ENCODE measurements around the gene HGD.
"Not testable (repeated sequence)": the region's sequence is repeated elsewhere in the genome, so short reads cannot be mapped to it uniquely, and the experiment has no call there.

HGD gene

DNA sequence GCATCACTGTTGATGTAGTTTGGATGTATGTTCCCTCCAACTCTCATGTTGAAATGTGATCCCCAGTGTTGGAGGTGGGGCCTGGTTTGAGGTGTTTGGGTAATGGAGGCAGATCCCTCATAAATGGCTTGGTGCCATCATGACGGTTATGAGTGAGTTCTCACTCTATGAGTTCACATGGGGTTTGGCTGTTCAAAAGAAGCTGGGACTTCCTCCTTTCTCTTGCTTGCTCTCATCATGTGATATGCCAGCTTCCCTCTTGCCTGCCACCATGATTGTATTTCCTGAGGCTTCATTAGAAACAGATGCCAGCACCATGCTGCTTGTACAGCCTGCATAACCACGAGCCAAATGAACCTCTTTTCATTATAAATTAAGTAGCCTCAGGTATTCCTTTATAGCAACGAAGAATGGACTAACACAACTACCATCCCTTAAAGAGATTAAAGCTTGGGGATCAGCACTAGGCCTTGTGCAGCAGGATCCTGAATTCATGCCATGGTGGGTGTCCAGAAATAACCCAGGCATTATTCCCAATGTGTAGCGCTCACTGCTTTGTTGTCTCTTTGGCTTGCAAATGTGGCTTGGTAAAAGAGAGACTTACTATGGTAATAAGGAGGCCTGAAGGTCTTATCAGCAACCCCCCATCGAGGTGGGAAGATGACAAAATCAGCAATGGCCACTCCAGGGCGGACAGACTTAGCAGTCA, 44.0 kb downstream of the HGD start:
- no peak for DNase-seq

DNA sequence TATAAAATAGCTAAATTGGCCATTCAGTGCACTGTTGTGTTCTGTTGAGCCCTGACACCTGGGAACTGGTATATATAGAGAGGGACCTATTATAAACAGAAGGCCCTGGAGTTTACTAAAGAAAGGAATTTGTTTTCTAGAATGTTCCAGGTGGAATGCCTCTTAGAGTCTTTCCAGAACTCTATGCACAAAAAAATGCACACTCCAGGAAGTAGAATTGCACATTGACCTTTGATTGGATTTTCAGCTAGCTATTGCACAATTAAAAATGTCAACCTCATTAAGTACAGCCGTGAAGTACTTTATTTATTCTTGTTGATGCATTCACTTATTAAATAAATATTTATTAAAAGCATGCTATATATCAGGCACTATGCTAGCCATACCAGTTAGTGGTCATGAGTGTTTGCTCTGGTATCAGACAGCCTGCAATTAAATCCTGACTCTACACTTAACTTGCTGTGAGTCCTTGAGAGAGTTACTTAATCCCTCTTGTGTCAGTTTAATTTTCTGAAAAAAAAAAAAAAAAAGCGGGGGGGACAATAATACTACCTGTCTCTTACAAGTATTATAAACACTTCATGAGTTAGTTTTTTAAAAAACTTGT, 45.1 kb downstream of the HGD start:
- DNase-seq: no peak

DNA sequence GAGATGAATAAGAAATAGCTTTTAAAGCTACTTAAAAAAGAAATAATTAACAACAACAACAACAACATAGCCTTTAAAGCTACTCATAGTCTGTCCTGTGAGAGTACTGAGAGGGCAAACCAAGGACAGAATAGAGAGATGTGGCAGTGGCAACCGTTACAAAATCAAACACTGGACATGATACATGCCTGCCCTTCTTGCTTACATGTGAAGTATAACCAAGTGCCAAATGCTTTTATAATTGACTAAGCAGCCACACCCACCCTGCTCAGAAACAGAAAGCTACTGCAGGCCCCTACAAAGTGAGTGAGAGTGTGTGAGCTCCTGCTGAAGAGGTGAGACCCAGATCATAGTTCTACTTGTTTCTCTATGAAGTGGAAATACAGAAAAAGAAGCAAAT, 47.5 kb downstream of the HGD start:
- no peak for DNase-seq

DNA sequence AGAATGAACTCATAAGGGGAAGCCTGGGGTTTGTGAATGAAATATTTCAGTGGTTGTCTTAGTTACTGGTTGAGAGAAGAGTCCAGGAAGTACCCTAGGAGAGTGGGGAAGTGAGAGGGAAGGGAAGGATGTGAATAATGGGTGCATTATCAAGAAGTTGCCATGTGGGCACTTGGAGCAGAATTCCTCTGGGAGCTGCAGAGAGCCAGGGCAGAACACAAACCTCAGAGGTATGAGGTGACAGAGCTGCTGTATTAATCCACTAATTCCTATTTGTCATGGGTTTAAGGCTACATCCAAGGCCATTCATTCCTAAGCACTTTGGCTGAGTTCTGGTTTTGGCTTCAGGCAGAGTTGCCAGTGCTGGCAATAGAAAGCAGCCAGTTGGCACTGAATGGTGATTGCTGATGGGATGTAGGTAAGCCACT, 56.9 kb downstream of the HGD start:
- no peak for DNase-seq

DNA sequence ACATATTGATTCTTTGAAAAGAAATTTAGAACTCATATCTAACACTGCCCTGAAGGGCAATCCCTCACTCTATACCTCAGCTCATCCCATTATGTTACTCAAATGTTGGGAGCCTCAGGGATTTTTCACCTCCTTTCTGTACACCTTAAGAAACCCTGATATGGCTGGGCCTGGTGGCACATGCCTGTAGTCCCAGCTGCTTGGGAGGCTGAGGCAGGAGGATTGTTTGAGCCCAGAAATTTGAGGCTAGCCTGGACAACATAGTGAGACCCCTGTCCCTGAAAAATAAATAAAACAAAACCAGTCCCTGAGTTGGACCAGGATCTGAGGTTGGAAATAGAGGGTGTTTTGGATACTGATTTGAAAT, 58.3 kb downstream of the HGD start:
- no peak for DNase-seq

DNA sequence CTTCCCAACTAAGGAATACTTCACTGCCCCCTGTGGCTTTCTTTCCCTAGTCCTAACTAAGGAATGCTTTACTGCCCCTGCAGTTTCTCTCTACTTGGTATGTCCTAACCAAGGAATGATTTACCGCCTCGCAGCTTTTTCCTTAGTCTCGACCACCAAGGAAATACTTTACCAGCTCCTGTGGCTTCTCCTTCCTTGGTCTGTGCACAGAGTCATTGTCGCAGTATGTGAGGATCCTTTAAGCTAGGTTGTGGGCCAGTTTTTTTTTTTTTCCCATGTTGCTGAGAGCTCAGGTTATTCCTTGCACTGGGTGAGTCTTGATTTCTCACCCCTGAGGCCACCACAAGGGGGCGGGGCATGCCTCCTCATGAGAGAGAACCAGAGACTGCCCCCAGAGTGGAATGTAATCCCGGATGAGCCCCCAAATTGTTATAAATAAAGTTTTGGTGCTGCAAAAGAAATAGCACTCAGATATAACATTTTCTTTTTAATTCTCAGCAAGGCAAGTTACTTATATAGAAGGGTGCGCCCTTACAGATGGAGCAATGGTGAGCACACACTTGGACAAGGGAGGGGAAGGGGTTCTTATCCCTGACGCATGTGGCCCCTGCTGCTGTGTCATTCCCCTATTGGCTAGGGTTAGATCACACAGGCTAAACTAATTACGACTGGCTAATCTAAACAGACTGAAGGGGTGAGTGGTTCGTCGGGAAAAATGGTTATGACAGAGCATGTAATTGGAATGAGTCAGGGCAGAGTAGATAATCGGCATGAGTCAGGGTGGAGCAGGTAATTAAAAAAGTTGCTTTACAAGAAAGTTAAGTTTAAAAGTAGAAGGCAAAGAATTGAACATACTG, 58.9 kb downstream of the HGD start:
- DNase-seq: no peak

DNA sequence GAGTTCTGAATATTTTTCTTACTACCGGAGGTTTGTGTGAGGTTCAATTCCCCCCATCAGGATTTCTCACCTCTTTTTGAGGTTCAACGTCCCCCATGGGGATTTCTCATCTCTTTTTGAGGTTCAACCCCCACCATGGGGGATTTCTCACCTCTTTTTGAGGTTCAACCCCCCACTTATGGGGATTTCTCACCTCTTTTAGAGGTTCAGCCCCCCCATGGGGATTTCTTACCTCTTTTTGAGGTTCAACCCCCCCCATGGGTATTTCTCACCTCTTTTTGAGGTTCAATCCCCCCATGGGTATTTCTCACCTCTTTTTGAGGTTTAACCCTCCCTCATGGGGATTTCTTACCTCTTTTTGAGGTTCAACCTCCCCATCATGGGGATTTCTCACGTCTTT, 59.6 kb downstream of the HGD start:
- DNase-seq: no peak

DNA sequence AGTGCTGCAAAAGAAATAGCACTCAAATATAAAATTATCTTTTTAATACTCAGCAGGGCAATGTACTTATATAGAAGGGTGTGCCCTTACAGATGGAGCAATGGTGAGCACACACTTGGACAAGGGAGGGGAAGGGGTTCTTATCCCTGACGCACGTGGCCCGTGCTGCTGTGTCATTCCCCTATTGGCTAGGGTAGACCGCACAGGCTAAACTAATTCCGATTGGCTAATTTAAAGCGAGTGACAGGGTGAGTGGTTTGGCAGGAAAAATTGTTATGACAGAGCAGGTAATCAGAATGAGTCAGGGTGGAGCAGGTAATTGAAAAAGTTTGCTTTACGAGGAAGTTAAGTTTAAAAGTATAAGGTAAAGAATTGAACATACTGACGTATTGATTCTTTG, 65.3 kb downstream of the HGD start:
- DNase-seq: not testable (repeated sequence)

DNA sequence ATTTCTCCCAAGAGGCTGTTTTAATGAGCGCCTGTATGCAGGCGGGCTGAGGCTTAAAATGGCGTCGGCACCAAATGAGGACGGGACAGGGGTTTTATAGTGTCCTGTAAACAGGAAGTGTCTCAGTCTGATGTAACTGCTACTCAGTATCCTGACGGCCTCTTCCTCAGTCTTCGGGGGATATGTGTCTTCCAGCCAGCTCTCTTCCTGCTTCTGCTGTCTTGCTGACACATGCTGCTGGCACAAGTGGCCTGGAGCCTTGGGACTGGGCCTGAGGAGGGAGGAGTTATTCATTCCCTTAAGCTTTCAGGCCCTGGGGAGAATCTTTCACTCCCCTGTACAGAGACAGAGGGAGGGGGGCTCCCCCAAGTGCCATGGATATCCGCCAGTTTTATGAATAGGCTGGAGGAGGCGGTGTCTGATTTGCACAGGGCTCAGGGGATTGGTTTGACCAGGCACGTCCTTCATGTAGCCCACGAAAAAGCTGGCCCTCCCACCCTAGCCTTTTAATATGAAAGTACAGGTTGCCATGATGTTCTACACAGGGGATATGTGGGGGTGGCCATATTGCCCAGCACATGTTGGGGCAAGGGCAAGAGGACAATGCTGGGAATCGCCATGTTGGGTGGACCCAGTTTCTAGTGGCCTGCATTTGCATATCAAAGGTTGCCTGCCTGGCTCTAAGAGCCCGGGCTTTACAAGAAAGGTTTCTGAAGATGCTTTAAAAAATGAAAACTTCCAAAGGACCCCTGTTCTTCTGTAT, 66.0 kb downstream of the HGD start:
- no peak for DNase-seq

DNA sequence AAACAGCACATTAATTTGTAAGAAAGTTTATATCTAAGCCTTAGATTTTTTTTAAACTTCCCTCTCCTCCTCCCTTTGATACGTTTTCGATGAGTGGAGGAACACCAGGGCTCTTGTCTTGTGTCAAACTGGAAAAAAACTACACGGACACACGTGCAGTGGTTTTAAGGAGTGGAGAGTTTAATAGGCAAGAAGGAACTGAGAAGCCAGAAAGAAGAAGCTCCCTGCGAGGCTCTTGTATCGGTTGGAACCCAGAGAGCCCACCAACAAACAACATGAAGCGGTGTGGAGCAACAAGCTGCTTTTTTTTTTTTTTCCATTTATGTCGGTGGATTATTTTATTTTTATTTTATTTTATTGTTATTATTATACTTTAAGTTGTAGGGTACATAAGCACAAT, 67.3 kb downstream of the HGD start:
- DNase-seq: no peak

DNA sequence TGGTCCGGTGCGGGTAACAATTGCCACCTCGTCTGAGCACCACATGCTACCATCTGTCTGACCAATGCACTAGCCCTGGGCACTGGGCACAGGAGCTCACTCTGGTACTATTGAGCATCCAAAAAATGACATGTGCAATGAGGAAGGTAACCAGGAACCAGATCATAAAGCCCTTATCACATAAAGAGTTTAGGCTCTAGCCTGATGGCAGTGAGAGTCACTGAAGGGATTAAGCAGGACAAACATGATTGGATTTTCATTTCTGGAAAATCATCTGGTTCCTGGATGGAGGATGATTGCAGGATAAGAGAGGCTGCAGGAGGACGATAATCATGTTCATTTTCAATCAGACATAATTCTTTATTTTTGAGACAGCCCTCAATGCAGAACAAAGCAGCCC, 73.5 kb downstream of the HGD start:
- no peak for DNase-seq

DNA sequence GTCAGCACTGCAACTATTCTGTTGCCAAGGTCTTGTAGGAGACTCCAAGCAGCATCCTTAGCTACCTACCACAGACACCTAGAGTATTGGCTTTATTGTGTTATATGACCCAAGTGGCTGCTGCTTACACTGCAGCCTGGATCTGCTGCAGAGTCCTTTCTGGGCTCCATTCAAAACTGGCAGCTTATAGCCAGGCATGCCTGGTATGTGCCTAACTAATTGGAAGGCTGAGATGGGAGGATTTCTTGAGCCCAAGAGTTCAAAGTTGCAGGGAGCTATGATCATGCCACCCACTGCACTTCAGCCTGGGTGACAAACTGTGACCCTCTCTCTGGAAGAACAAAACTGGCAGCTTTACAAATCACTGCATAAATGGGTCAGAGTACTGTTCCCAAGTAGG, 77.3 kb downstream of the HGD start:
- no peak for DNase-seq

DNA sequence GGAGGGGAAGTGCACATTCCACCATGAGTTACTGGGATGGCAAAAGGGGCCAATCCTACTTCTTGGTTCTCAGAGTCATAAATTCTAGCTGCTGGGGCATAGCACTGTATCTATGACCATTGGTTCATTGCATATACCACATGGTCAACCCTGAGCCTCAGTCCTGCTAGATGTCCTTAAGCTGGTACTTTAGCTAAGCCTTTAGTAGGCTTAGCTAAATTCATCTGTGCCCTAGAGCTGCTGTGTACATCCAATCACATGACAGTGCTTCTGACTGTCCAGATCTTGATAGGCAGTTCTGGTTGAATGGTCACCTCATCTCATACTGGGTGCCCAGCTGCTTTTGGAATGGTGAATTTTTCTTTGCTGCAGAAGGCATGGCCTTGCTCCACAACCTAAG, 77.7 kb downstream of the HGD start:
- no peak for DNase-seq

DNA sequence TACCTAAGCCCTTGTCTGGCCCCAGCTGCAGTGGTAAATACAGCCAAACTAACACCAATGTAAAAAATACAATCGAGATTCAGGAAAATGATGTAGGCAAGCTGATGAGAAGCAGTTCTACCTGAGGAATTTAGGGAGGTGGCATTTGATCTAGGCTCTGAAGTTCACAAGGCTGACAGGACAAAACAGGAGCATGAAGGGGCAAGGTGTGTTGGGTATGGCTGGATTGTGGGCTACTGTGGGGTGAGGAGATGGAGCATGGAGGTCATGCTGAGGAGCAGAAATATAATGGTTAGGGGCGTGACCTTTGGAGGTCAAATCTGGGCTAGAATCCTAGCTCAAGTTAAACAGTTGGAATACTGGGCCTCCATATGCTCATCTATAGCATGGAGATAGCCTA, 79.4 kb downstream of the HGD start:
- no peak for DNase-seq

DNA sequence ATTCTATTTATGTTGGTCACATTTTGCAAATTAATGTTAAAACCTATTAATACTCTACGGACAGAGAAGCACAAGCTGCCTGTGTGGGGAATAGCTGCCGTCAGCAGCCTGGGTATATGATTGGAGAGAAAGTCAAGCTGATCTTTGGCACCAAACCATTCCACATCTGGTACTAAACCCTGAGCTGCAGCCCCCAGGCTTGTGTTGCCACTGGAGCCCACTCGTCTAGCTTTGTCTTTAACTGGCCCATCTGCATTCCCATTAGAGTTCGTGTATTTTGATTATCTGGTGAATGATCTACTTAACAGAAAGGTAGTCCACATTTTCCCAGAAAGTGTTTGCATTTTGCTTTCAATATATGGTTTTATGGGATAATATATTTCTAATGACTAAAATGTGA, 80.5 kb downstream of the HGD start:
- DNase-seq: no peak

DNA sequence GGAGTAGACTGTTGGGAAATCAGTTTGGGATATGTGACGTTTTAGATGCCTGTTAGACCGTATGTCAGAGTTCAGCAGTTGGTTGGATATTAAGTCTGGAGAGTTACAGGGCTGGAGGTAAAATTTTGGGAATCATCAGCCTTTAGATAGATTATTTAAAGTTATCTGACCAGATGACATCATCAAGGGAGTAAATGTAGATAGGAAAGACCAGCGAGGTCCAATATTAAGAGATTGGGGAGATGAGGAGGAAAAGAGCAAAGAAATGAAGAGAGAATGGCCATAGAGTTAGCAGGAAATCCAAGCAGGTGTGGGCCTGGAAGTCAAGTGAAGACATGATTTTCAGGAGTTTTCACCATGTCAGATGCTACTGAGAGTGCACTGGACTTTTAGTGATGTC, 82.8 kb downstream of the HGD start:
- no peak for DNase-seq

DNA sequence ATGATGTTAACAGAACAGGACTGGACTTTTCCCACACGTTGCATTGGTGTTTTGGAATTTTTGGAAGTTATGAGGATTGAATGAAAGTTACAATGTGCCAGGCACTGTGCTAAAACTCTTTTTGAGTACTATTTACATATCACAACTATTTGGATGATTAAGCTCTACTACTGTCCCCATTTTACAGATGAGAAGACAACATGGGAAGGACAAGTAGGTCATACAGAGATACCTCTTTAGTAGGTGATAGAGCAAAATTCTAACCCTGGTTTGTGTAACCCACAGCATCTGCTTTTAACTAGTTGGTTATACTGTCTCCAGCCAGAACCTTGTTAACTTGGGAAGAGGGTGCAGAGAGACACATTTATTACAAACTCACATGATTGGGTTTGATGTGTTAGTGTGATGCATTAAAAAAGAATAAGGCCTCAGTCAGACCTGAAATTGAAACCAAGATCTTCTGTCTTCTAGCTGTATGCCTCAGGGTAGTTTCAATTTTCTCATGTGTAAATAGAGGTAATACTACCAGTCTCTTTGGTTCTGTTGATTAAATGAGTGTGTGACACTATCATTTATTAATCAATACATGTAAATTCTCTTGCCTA, 84.5 kb downstream of the HGD start:
- DNase-seq: no peak

DNA sequence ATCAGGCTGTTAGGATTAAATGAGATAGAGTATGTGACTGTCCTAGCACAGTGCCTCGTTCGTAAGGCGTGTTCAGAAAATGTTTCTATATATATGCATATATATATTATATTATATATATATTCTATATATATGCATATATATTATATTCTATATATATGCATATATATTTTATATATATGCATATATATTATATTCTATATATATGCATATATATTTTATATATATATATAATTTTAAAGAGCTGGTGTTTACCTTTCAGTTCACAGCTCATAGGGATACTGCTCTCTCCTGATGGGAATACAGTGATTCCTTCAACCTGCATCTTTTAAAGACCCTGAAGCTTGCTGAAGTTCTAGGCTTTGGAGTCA, 85.2 kb downstream of the HGD start:
- no peak for DNase-seq

DNA sequence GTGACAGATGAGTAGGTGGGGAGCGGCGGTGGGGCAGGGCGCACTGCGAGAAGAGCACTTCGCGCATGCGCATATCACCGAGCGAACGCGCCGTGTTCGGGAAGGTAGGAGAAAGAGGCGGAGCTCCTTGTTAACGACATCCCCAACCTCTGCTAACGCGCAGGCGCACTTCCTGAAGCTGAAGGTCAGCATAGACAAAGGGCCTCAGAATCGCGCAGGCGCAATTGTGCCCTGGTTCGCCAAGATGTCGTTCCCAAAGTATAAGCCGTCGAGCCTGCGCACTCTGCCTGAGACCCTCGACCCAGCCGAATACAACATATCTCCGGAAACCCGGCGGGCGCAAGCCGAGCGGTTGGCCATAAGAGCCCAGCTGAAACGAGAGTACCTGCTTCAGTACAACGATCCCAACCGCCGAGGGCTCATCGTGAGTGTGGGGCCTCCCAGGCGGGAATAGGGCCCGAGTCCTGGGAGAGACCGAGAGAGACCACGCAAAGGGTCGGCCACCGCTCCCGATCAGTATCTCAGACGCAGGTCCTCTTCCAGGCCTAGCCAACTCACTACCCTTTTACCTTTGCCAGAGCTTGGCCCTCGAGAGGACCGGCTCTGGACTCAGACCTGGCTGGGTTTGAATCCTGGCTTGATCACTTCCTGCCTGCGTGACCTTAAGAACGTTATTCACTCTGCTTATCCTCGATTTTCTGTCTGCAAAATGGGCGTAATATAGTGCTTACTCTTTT, 85.8 kb downstream of the HGD start, which contains the start of gene NDUFB4:
TSS of gene NDUFB4 (plus strand) at position 221 of the 737 bp plus-strand sequence. CDS start at position 245, 24 bp downstream.
- peak; percentile 100 for DNase-seq

DNA sequence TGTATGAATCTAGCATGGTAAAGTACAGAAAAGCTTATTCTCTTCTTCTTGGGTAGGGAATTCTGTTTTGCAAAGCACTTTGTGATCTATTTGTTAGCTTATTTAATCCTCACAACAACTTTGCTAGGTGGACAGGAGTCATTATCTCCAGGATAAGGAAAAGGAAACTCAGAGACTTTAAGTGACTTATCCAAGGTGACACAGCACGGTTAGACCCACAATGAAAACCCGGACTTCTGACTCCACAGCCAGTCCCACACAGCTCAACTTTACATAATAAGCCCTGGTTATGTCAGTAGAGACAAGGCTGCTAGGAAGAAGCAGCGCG, 86.3 kb downstream of the HGD start:
- DNase-seq: no peak

DNA sequence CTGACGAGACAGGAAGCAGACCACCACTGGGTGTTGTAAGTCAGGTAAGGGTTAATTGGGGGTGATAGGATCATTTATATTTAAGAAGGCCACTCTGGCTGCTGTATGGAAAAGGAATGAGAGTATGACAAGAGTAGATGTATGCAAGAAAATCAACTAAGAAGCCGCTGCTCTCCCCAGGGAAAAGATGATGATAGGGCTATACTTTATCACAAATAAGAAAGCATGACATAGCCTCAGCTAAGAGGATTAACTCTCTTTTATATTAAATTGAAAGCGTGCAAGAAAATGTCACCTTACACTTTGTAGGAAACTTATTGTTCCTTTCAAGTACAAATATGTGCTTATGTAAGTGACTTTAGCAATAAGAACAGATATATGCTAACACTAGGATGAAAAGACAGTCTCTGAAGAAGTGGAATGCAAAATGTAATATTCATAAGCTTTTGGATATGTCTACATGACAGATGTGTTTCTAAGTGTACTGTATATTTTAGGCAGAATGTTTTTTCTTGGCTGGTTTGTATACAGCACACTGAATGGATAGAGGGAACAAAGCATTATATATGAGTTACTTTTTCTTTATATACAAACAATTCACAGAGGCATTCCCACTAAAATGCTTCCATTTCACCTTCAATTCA, 94.6 kb downstream of the HGD start:
- DNase-seq: no peak

Data from NCI-H1105 (cell line).